HG03045 (cell line): ENCODE measurements around the gene DIS3L2.
"Not testable (repeated sequence)": the region's sequence is repeated elsewhere in the genome, so short reads cannot be mapped to it uniquely, and the experiment has no call there.

Source experiments
- ATAC-seq: cut with Tn5 transposase; IDR thresholded peaks from one replicate; pipeline ENCODE4 v1.9.1; 2021; ENCODE audit warnings: mild to moderate bottlenecking, moderate library complexity; ENCODE audit not compliant: unreplicated experiment

DIS3L2 gene

DNA sequence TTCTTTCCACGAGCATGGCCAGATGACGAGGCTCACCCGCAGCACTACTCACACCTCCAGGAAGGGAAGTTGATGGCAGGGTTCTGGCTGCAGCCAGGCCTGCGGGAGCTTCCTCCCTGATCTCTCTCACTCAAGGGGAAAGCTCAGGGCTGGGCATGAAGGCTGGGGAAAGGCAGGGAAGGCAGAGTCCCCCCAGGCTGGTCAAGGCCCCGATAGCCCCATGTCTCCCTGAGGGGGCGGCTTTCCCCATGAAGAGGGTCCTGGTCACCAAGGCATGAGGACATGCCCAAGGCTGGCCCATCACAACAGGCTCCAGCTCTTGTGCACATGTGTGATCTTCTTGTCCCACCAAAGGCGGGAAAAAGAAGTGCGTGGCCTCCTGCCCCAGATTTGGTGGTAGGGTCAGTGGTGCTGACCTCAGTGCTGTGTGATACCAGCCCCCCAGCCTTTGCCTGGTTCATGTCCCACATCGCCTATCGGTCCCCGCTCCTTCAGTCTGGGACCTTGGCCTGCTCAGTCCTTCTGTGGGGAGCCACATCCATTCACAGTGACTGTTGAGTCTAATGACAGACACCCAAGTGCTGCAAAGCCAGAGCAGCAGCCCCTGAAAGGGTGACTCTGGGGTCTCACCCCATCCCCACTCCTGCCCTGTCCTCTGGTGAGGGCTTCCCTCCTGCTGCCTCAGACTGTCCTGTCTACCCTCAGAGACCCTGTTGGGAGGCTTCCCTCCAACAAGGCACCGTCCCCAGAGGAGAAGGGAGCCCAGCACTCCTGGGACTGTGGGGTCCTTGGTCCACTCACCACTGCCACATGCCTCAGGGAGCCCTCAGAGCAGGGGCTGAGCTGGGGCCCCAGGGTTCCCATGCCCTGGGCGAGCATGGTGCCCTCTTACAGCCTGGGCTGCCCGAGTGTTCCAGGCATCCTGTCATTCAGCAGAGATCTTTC, 367.3 kb downstream of the DIS3L2 start:
- no peak for ATAC-seq

DNA sequence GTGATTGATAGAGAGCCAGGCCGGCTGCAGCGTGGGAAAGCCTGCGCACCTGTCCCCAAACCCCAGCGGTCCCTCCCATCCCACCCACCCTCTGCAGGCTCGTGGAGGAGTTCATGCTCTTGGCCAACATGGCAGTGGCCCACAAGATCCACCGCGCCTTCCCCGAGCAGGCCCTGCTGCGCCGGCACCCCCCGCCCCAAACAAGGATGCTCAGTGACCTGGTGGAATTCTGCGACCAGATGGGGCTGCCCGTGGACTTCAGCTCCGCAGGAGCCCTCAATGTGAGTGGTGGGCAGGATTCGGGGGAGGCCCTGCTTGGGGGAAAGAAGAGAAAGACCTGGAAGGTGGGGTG, 368.2 kb downstream of the DIS3L2 start:
- no peak for ATAC-seq

DNA sequence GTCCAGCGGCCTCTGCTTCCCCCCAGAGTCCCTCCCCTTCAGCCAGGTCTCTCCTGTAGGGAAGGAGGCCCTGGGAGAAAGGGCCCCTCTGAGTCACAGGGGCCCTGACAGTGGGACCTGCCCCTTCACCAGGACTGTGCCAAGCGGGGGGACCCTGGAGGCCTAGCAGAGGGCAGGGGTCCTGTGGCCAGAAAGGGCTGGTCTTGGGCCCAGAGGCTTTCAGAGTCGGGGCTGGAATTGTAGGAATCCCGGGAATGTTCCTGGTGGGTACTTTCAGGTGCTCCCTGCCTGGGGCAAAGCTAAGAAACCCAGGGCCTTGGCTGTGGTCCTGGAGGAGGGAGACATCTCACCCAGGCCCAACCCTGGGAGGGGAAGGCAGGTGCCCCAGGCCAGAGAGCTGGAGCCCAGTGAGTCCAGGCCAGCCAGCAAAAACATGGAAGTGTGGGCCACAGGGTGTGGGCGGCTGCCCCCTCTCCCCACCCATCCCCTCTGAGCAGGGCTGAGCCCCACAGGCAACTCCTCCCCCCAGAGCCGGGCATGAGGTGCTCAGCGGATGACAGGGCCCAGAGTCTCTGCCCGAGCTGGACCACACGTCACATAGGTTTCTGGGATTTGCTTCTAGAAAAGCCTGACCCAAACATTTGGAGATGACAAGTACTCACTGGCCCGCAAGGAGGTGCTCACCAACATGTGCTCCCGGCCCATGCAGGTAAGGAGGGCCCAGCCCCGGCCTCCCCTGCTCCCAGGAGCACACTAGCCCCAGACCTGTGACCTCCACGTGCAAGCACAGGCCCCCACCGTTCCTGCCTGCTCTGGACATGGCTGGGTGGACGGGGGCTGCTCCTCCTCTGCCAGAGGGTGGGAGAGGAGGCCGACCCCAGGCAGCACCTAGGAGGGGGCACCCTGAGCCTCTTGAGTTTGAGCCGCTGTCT, 368.8 kb downstream of the DIS3L2 start:
- ATAC-seq, result no peak

DNA sequence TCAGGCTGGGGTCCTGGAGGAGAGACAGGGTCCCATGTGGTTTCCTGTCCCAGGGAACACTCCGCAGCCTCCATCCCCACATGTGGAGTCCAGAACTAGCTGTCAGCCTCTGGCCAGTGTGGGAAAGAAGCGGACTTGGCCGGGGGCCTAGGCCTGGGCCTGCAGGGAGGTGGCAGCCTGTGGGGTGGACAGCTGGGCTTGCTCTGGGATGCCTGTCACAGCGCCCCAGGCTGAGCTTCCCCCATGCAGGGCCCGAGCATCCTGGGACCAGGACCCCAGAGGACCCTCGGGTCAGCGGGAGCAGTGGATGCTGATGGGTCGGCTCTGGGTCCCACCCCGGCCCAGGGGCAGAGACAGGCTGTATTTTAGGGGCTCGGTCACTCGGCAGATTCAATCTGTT, 369.5 kb downstream of the DIS3L2 start:
- ATAC-seq, result not testable (repeated sequence)

DNA sequence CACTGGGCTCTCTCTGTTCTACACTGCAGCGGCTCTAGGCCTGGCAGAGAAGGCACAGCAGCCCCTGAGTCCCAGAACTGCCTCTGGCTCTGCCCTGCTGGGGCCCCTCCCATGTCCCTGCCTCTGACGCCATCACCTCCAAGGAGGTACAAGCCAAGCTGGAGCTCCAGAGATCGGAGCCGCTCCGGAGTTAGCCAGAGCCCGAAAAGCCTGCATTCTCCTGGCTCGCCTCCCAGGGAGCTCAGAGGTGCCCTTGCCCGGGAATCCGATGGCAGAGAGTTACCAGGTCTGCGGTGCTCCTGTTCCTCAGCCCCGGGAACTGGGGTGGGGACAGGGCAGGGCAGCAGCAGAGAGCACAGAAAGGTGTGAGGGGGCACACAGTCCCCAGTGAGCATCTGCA, 370.1 kb downstream of the DIS3L2 start:
- not testable (repeated sequence) for ATAC-seq

DNA sequence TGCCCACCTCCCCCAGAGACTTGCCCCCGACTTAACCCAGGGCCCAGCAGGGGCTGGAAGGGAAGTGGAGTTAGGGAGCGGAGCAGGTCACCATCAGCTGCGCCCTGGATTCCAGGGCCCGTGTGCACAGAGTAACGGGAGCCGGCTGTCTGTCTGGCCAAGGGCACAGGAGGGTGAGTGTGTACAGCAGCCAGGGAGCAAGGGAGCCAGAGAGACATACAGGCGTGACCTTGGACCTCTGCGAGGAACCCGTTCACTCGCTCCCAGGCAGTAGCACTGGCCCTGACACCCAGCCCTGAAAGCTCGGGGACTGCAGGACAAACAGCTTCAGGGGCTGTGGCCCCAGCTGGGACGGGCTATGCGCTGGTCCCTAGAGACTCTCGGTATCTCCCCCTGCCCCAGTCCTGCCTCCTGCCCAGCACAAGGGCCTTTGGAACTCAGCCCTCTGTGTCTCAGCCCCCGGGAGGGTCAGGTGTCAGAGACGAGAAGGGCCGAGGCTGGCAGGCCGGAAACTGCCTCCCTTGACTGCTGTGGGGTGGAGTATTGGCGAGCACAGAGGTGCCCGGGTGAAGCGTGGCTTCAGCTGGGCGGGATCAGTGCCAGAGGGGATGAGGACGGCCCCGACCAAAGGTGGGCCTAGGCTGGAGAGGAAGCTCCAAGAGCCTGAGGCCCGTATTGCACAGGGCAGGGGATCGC, 370.9 kb downstream of the DIS3L2 start:
- ATAC-seq, result not testable (repeated sequence)

DNA sequence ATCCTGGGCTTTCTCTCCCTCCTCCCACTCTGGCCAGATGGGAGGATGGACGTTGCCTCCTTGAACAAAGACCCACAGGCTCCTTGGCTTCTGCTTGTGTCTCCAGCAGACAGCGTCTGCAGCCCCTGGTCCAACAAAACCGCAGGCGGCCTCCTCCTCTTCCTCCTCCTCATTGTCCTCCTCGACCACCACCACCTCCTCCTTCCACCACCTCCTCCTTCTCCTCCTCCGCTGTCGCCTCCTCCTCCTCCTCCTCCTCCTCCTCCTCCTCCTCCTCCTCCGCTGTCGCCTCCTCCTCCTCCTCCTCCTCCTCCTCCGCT, 371.4 kb downstream of the DIS3L2 start:
- ATAC-seq, result no peak

DNA sequence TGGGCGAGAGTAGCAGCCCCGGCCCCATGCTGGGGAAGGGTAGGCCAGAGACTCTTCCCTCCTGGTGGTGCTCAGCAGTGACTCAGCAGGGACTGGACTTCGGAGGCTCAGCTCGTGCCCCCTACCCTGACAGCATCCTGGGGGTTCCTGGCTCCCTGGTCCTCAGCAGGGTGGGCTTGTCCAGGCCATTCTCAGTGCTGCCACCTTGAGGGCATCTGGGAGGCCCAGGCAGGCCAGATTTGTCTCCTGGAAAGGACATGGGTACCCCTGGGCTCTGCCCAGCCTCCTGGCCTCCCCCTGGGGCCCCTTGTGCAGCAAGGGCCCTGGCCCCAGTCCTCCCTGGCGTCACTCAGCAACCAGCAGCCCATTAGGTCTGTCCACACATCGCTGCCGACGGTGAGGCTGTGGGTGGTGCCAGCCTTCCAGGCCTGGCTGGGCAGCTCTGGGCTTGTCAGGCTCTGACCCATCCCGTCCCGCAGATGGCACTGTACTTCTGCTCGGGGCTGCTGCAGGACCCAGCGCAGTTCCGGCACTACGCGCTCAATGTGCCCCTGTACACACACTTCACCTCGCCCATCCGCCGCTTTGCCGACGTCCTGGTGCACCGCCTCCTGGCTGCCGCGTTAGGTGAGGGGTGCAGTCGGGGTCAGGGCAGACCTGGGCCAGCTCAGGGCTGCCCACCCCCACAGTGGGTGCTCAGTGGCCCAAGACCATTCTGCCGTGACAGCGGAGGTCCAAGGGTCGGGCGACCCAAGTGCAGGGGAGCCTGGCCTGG, 372.0 kb downstream of the DIS3L2 start:
- no peak for ATAC-seq

DNA sequence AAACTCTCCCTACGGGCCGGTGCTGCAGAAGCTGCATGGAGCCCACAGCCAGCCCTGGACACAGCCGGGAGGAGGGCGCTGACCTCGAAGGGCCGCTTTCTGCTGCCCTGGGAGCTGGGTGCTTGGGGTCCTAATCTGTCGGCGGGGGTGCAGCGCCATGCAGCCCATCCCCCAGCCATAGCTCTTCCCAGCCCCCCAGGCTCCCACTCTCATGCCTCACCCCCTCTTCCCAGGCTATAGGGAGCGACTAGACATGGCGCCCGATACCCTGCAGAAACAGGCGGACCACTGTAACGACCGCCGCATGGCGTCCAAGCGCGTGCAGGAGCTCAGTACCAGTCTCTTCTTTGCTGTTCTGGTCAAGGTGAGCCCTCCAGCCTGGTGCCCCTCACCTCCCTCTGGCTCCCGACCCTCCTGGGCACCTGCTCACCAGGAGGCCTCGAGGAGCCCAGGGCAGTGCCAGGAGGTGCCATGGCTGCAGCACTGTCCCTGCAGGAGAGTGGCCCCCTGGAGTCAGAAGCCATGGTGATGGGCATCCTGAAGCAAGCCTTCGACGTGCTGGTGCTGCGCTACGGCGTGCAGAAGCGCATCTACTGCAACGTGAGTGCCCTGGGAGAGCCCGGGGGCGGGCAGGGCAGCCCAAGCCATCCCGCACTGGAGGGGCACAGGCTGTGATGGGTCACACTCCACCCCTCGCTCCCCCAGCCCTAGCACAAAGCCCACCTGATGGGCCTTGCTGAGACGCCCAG, 372.8 kb downstream of the DIS3L2 start:
- ATAC-seq, result not testable (repeated sequence)

DNA sequence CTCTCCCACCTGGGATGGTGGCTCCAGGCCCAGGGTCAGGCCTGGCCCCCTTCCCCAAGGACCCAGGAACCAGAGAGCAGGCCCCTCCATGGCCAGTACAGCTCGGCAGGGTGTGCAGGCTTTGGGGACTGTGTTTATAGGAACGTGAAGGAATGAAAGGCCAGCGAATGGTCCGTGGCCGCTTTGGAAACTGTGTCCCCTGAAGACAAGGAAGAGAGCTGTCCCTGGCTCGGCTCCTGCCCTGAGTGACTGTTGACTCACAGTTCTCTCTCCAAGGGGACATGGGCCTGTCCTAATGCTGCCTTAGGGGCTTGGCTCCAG, 373.3 kb downstream of the DIS3L2 start:
- ATAC-seq, result not testable (repeated sequence)

DNA sequence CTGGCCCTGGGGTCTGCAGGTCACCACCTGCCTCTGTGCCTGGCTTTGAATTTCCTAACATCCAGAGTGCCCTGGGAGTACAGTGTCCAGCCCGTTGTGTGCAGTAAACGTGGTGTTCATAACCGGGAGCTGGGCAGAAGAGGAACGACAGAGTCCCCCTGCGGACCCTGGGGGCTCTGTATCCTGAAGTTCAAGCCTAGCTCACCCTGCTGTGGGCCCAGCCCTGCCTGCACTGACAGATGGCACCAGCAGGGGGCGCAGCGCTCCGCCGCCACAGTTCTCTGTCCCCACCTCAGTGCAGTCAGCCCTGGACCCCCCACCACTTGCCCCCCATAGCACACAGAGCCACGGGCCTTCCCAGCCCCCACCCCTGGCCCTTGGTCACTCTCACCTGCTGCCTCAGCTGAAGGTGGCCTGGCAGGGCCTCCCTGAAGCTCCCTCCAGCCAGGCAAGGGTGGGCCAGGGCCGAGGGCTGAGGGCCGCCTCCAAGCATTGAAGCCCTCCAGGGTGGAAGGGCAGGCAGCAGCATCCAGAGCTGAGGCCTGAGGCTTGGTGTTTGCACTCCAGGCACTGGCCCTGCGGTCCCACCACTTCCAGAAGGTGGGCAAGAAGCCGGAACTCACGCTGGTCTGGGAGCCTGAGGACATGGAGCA, 373.8 kb downstream of the DIS3L2 start:
- not testable (repeated sequence) for ATAC-seq

DNA sequence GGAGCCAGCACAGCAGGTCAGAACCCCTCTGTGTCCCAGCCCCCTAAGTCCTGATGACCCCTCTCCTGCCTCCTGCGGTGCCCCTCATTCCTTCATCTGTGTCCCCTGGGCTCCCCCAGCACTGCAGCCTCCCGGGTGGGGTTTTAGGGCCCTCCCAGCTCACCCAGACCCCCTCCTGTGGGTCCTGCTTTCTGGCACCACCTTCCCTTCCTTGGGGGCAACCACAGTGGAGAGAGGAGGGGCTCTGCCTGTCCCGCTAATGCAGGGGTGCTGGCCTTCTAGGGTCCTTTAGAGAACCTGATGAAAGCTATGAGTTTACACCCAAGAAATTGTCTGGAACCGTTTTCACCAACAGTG, 374.3 kb downstream of the DIS3L2 start:
- ATAC-seq, result no peak

DNA sequence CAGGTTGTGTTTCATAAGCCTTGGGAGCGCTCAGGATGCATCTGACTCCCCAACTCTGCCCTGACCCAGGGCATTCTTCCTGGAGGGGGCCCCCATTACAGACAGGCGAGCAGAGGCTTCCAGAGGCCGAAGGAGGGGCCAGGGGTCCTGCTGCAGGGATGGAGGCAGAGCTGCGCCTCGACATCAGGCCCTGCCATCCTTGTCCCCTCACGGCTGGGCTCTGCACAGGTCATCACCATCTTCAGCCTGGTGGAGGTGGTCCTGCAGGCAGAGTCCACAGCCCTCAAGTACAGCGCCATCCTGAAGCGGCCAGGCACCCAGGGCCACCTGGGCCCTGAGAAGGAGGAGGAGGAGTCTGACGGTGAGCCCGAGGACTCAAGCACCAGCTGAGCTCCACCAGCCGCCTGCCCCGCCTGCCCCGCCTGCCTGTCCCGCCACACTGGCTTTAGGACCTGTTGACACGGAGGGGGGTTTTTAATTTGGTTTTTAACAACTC, 374.8 kb downstream of the DIS3L2 start:
- no peak for ATAC-seq

DNA sequence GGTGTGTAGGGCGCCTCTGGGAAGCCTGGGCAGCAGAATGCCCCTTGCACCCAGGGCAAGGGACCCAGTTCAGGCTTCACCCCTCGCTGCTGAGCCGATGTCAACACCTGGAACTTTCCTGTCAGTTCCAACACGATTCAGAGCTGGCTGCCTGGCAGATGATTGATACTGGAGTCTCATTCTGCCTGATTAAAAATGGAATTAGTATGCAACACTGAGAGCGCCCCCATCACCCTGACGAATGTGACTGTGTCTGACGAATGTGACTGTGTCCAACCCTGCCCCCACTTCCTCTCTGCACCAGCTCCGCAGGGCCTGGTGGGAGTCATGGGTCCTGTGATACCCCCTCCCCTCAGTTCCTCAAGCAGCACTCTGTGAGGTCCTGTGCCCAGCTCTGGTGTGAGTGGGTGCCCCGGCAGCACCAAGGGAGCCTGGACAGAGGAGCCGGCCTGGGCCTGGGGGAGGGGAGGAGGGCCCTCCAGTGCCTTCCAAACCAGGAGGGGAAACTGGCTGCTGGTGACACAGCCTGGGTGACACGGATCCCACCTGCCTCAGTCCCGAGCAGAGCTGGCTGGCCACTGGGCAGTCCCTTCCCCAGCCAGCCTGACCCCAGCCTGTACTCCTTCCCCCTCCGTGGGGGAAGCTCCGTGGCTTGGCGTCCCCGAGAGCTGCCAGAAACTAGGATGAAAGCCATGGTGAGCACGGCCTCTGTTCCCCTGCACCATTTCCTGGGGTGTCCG, 375.6 kb downstream of the DIS3L2 start:
- no peak for ATAC-seq

DNA sequence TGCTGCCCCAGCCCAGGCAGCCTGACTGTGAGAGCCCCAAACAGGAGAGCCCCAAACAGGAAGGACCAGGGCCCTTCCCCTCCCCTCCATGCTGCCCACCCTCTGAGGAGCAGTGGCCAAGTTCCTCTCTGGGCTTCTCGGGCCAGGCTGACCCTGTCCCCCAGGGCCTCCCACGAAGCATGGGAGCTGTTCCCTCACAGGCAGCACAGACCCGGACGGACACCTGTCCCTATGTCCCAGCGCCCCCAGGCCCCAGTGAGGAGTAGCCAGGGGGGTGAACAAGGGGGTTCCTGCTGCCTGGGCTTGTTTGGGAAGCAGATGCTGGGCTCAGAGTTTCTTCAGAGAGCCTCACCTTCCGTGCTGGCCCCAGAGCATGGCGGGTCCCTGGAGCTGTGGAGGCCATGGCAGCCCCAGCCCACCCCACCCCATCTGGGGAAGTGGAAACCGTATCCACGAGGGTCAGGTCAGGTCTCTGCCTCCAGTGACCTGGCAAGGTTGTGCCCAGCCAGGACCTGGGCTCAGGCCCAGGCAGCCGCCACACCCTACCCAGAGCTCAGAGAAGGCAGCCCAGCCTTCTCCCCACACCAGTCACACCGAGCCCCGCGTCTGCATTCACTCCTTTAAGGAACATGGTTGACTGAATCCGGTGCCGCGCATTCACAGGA, 376.7 kb downstream of the DIS3L2 start:
- ATAC-seq, result not testable (repeated sequence)

DNA sequence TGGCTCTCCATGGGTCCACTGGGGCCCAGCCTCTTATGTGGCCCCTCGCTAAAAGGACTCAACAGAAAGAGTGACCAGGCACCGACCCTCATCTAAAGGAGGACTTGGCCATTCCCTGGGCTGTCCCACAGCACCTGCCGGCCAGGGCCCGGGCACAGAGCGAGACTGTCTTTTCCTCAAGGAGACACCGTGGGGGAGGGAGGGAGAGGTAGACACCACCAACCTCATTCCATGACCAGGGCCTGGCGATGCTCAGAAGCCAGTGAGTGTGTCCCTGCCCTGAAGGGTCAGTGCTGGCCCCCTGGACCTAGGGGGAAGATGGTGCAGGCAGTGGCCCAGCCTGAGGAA, 377.2 kb downstream of the DIS3L2 start:
- no peak for ATAC-seq

DNA sequence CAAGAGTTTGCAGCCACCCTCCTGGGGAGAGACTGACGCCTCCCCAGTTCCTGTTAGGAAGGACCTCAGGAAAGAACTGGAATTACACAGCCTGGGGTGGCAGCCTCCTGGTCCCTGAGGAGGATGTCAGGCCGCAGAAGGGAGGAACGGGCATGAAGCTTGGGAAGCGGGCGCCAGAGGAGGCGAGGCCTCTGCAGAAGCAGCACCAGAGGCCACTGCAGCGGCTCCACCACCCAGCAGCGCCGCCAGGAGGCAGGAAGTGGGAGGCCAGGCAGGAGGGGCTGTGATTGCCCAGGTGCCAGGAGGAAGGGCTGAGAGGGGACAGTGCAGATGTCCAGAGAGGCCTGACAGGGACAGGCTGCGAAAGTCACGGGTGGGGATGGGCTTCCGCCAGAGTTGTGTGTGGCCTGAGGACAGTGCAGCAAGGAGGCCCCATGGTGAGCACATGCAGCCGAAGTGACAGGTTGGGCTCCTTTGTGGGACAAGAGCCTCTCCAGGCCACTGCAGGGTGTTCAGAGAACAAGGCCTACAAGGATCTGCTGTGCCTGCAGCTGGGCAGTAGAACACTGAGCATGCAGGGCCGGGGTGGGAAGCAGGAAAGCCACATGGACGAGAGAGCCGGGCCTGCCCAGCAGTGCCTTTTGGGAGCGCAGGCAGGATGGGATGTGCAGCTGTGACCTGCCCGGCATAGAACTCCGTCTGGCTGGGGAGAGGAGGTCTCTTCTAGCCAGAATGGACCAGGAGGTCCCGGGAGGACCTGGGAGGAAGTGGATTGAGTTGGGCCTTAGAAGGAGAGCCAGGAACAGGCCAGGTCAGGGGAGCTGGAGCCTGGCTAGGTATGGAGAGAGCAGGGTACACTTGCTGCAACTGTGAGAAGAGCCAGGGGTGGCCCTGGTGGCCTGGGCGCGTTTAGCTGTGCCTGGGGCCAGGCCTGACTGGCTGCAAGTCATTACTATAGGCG, 377.9 kb downstream of the DIS3L2 start:
- ATAC-seq, result no peak
